Endothelial cell of umbilical vein (primary cell): ENCODE data around the gene KCNJ6. TPM values are rescaled to one million over a fixed set of nuclear protein-coding genes. Genes with fewer than 3 reads are reported as not detected.
A peak's percentile ranks its signal among the peaks of the same experiment; 100 is the strongest.

Experiments
- BruUV-seq: library from RNA; stranded (reverse); fragments of 400-500 nt; replicated peaks from 2 replicates; lab custom pipeline; 2021; lab: Mats Ljungman, UMichigan
- CTCF ChIA-PET: fragments of 300-600, 350-600 bp; sonication (Branson Sonifier 250); formaldehyde crosslinking; loops from one replicate; lab custom pipeline; 2021; ENCODE audit warnings: antibody characterized with exemption, inconsistent platforms; lab: Charles Lee
- POLR2A ChIA-PET: fragments of 300-600, 350-600 bp; sonication (Branson Sonifier 250); formaldehyde crosslinking; loops from one replicate; lab custom pipeline; 2021; ENCODE audit warnings: antibody characterized with exemption, inconsistent platforms; lab: Charles Lee
- DNase-seq: peaks from one replicate; pipeline ENCODE4 v3.0.0-alpha.2; 2011; ENCODE audit warnings: low read depth, low spot score
- FAIRE-seq: peaks from 2 replicates; lab custom pipeline; 2011; peaks lifted over from hg19 to GRCh38; lab: Jason Lieb, UNC
- H2AFZ ChIP-seq: 2 replicates; pipeline ENCODE4 v1.6.0; 2012; ENCODE audit warnings: low read depth, low read length, control low read depth, inconsistent platforms
- H3K27ac ChIP-seq: 2 replicates; pipeline ENCODE4 v1.5.1; 2011; ENCODE audit warnings: low read depth, mild to moderate bottlenecking, control low read depth, low read length, moderate library complexity; ENCODE audit not compliant: insufficient read depth
- H3K27me3 ChIP-seq, 2 experiments: 2 replicates each; pipeline versions ENCODE4 v1.6.0 to v1.6.1; 2011; ENCODE audit warnings: low read length in 2 of 2, mixed read lengths in 1 of 2; ENCODE audit not compliant: control insufficient read depth in 2 of 2, insufficient read depth in 2 of 2
- H3K36me3 ChIP-seq, 2 experiments: 2 replicates in 1 of 2; 3 replicates in 1 of 2; pipeline ENCODE4 v1.5.1; 2011; ENCODE audit warnings: low read length in 2 of 2, mild to moderate bottlenecking in 1 of 2, moderate library complexity in 1 of 2; ENCODE audit not compliant: control insufficient read depth in 2 of 2, insufficient read depth in 2 of 2; ENCODE audit errors: extremely low read depth in 1 of 2
- H3K4me1 ChIP-seq: 3 replicates; pipeline ENCODE4 v1.5.1; 2011; ENCODE audit warnings: mild to moderate bottlenecking, low read length; ENCODE audit not compliant: control insufficient read depth, insufficient read depth; ENCODE audit errors: extremely low read depth
- H3K4me2 ChIP-seq: 2 replicates; pipeline ENCODE4 v1.6.1; 2011; ENCODE audit warnings: low read length, control low read depth, mixed read lengths; ENCODE audit not compliant: insufficient read depth
- H3K4me3 ChIP-seq, 3 experiments: fragments of 200-600 bp in 1 of 3; sonication (generic), shearing (Covaris generic) in 1 of 3; replicated peaks in 1 of 3; 2 replicates each; pipeline ENCODE4 v1.5.1; 2011 to 2016; ENCODE audit warnings: control low read depth in 3 of 3, low read length in 3 of 3, mild to moderate bottlenecking in 2 of 3, inconsistent platforms in 1 of 3, low read depth in 1 of 3, moderate library complexity in 1 of 3; ENCODE audit not compliant: insufficient read depth in 1 of 3
- H3K79me2 ChIP-seq: 2 replicates; pipeline ENCODE4 v1.6.0; 2012; ENCODE audit warnings: low read length, inconsistent platforms; ENCODE audit not compliant: control insufficient read depth, insufficient read depth
- H3K9ac ChIP-seq: replicated peaks from 2 replicates; pipeline ENCODE3; 2011; ENCODE audit warnings: low read length, control low read depth; ENCODE audit not compliant: insufficient read depth; ENCODE audit errors: extremely low read depth
- H3K9me1 ChIP-seq: replicated peaks from 3 replicates; pipeline ENCODE4 v1.6.0; 2011; ENCODE audit warnings: mild to moderate bottlenecking, low read length; ENCODE audit not compliant: control insufficient read depth, insufficient read depth; ENCODE audit errors: extremely low read depth
- H3K9me3 ChIP-seq: replicated peaks from 2 replicates; pipeline ENCODE4 v1.5.1; 2012; ENCODE audit warnings: low read length, inconsistent platforms; ENCODE audit not compliant: control insufficient read depth, insufficient read depth
- H4K20me1 ChIP-seq: replicated peaks from 2 replicates; pipeline ENCODE3; 2011; ENCODE audit warnings: mild to moderate bottlenecking, low read length; ENCODE audit not compliant: control insufficient read depth, insufficient read depth; ENCODE audit errors: extremely low read depth
- EZH2 ChIP-seq: IDR thresholded peaks from 2 replicates; pipeline ENCODE4 v1.6.1; 2012; ENCODE audit warnings: borderline replicate concordance, low read depth, mild to moderate bottlenecking, moderate library complexity, low read length, inconsistent platforms; ENCODE audit not compliant: severe bottlenecking
- FOS ChIP-seq: IDR thresholded peaks from 2 replicates; pipeline ENCODE4 v1.6.1; 2011; ENCODE audit warnings: mild to moderate bottlenecking, low read length, moderate library complexity, borderline replicate concordance; ENCODE audit not compliant: insufficient read depth
- GATA2 ChIP-seq: IDR thresholded peaks from 2 replicates; pipeline ENCODE4 v1.7.0; 2011; ENCODE audit warnings: low read depth, mild to moderate bottlenecking, moderate library complexity, mixed read lengths, low read length; ENCODE audit not compliant: insufficient read length, insufficient read depth
- JUN ChIP-seq: IDR thresholded peaks from 2 replicates; pipeline ENCODE4 v1.6.1; 2011; ENCODE audit warnings: borderline replicate concordance, low read depth; ENCODE audit not compliant: insufficient read length, insufficient read depth
- MAX ChIP-seq: IDR thresholded peaks from 2 replicates; pipeline ENCODE4 v1.6.1; 2011; ENCODE audit not compliant: insufficient read depth, insufficient read length
- MYC ChIP-seq: IDR thresholded peaks from one replicate; pipeline ENCODE4 v1.6.1; 2011; ENCODE audit warnings: mild to moderate bottlenecking, low read depth, low read length
- POLR2A ChIP-seq: IDR thresholded peaks from 2 replicates; pipeline ENCODE4 v1.6.1; 2012; ENCODE audit warnings: low read depth, mild to moderate bottlenecking, control low read depth, low read length
- POLR2AphosphoS5 ChIP-seq: IDR thresholded peaks from 2 replicates; pipeline ENCODE4 v1.6.1; 2012; ENCODE audit warnings: low read depth, mild to moderate bottlenecking, control low read depth, low read length, moderate library complexity; ENCODE audit not compliant: insufficient read depth
- dilution Hi-C: fragments of 300-500 bp; cut with MboI; formaldehyde crosslinking; loops from one replicate; pipeline ENCODE4 v1.15.0; 2019; ENCODE audit warnings: low sequenced_read_pairs; ENCODE audit not compliant: extremely low pct_ligation_motif_present
- intact Hi-C: fragments of 100-400 bp; cut with micrococcal nuclease; formaldehyde crosslinking; loops from one replicate; pipeline ENCODE4 v1.10.0; 2022
- polyA plus RNA-seq, 4 experiments: library from polyadenylated mRNA; depleted of rRNA in 3 of 4; stranded (reverse) in 3 of 4; unstranded in 1 of 4; fragments of >200 nt; gene quantifications; 2 replicates each; pipeline versions ENCODE4 v1.2.1 to v1.2.3, GENCODE V29; 2011 to 2012; ENCODE audit warnings: missing spikeins in 1 of 4
- total RNA-seq: library from RNA; stranded (reverse); gene quantifications from 2 replicates; pipeline ENCODE4 v1.2.3, GENCODE V29; 2021
- TF ChIP-seq, protein P1 (sequence below), 2 donors: IDR thresholded peaks; 1 replicate in 1 of 2; 2 replicates in 1 of 2; pipeline ENCODE4 v1.5.1; 2011; ENCODE audit warnings: low read length in 2 of 2, mild to moderate bottlenecking in 2 of 2, moderate library complexity in 2 of 2, control low read depth in 1 of 2, inconsistent platforms in 1 of 2, low read depth in 1 of 2; ENCODE audit not compliant: insufficient read depth in 1 of 2; ENCODE audit errors: extremely low read depth in 1 of 2

KCNJ6 gene
- total and polyA plus RNA-seq, 2 donors (not counting 3 experiments of a cell fraction or from before 2014, with no cell fraction given) = not detected

DNA sequence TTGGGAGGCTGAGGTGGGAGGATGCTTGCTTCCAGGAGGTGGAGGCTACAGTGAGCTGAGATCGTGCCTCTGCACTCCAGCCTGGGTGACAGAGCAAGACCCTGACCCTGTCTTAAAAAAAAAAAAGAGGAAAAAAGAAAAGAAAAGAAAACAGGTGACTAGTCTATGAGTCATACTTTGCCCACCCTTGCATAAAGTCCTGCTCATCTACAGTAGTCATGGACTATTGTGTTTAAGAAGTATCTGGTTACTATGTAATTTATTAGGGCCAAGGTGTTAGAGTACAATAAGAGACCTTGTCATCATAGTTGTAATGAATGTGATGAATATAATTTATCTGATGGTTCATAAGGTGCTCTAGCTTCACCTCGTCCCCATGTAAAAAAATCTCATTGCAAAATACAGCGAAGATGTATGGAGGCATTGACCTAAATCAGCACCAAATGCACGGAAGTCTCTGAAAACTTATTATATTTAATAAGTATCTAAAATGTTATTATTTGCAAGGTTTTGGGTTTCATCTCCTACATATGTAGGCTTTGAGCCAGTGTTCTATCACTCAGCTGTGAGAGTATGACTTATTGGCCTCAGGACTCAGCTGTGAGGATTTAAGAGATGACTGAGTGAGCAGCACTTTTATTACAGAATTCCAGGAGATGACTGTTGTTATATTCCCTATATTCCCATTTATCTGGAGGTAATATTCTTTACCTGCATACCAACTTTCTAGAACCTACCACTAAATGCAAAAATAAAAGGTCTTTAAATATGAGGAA, 19.9 kb upstream of the KCNJ6 start:
- no peak overlapping the region for H3K4me3 ChIP-seq
- no TSS peak for BruUV-seq
- H3K27ac ChIP-seq = no peak overlapping the region
- H3K27me3 ChIP-seq = no peaks in the 10 kb centered on the region
- no peaks in the 10 kb centered on the region for H3K79me2 ChIP-seq
- no peaks in the 10 kb centered on the region for H3K9me3 ChIP-seq
- H3K4me1 ChIP-seq = no peaks in the 10 kb centered on the region
- TF ChIP-seq MAX (no peak), FOS (peak; percentile 10)
- DNase-seq = no peak
- H3K9ac ChIP-seq = no peak overlapping the region
- no peaks in the 10 kb centered on the region for H4K20me1 ChIP-seq
- intact Hi-C loops = no loop called here
- H2AFZ ChIP-seq = no peak overlapping the region
- peak; percentile 44 for FAIRE-seq
- no peaks in the 10 kb centered on the region for H3K36me3 ChIP-seq
- POLR2A ChIA-PET = no interaction called here
- CTCF ChIA-PET = interaction anchor here (1.5 kb wide), 1 partner anchor 224 kb away, joined by 3 read pairs; no protein-coding TSS in a partner anchor
- H3K9me1 ChIP-seq = no peaks in the 10 kb centered on the region
- no peak overlapping the region for H3K4me2 ChIP-seq
- dilution Hi-C loops = no loop called here

- no peak for TF ChIP-seq MAX
- no peak for TF ChIP-seq POLR2AphosphoS5
- TF ChIP-seq EZH2 = no peak
- TF ChIP-seq JUN = no peak
- TF ChIP-seq, protein P1, sequence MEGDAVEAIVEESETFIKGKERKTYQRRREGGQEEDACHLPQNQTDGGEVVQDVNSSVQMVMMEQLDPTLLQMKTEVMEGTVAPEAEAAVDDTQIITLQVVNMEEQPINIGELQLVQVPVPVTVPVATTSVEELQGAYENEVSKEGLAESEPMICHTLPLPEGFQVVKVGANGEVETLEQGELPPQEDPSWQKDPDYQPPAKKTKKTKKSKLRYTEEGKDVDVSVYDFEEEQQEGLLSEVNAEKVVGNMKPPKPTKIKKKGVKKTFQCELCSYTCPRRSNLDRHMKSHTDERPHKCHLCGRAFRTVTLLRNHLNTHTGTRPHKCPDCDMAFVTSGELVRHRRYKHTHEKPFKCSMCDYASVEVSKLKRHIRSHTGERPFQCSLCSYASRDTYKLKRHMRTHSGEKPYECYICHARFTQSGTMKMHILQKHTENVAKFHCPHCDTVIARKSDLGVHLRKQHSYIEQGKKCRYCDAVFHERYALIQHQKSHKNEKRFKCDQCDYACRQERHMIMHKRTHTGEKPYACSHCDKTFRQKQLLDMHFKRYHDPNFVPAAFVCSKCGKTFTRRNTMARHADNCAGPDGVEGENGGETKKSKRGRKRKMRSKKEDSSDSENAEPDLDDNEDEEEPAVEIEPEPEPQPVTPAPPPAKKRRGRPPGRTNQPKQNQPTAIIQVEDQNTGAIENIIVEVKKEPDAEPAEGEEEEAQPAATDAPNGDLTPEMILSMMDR (IDR thresholded peaks at IDR 0.05; ENCODE audit: extremely low read depth in 1 of 2, insufficient read depth in 1 of 2, low read depth in 1 of 2, low read length in 2 of 2) = no peak
- no peak for TF ChIP-seq FOS
- no peak for TF ChIP-seq POLR2A
- no peak for TF ChIP-seq GATA2
- TF ChIP-seq MYC = no peak
- Histone ChIP-seq H2AFZ (no peak overlapping the region), H3K36me3 (no peaks in the 10 kb centered on the region), H3K9me3 (no peaks in the 10 kb centered on the region), H3K27me3 (no peaks in the 10 kb centered on the region), H3K27ac (no peak overlapping the region), H3K4me2 (no peak overlapping the region), H3K79me2 (no peaks in the 10 kb centered on the region), H3K4me1 (no peaks in the 10 kb centered on the region), H4K20me1 (no peaks in the 10 kb centered on the region), H3K9ac (no peak overlapping the region), H3K4me3 (no peak overlapping the region), H3K9me1 (no peaks in the 10 kb centered on the region)
- dilution Hi-C loops (no loop called here), intact Hi-C loops (no loop called here)
- CTCF ChIA-PET = no interaction called here
- POLR2A ChIA-PET = interaction anchor here (0.6 kb wide), 1 partner anchor 615 kb away, joined by 3 read pairs; no protein-coding TSS in a partner anchor
- no peak for FAIRE-seq
- no peak for DNase-seq
- no TSS peak for BruUV-seq
These were observed 16.7 kb upstream of the KCNJ6 start for GRCh38 chr21:37932936-37933335.
